ENCODE measurements around the gene MRTO4. TPM values are rescaled to one million over a fixed set of nuclear protein-coding genes. Genes with fewer than 3 reads are reported as not detected.
A peak's percentile ranks its signal among the peaks of the same experiment; 100 is the strongest.

MRTO4 gene
- total and polyA plus RNA-seq, 9 of the 15 experiments (the other 6 are each of a cell fraction or from before 2014, with no cell fraction given): 62.0 to 173 (median 146) TPM

GRCh38 chr1:19262744-19263143 is 11.1 kb downstream of the MRTO4 start:
- WGBS (ENCODE audit: insufficient coverage, low coverage, missing lambda C conversion rate): 77% methylated on average over 5 of the region's 5 CpGs
- Histone ChIP-seq H3K9me3 (replicated peaks; ENCODE audit: control insufficient read depth, insufficient read depth, low read depth, low read length) (no peaks in the 10 kb centered on the region), H3K27ac (ENCODE audit: extremely low read depth, low read depth, low read length) (no peak overlapping the region), H3K9me1 (ENCODE audit: control insufficient read depth, insufficient read depth, low read length) (no peaks in the 10 kb centered on the region), H3K9ac (ENCODE audit: insufficient read depth in 1 of 2, low read depth in 2 of 2, low read length in 2 of 2) (0 out of 4 replicates have a peak overlapping the region, but pooled peaks of 1 of the 2 experiments have one; percentile 8), H3K4me2 (ENCODE audit: insufficient read depth, low read length) (no peak overlapping the region), H3K79me2 (ENCODE audit: control insufficient read depth, insufficient read depth, low read length) (no peaks in the 10 kb centered on the region), H3K36me3 (ENCODE audit: control insufficient read depth, insufficient read depth, low read length) (peaks cover 34% of the 10 kb centered on the region; the same call in 2 of the 3 replicates), H3K4me3 (no peak overlapping the region), H3K4me1 (replicated peaks in 1 of 2; ENCODE audit: control insufficient read depth in 2 of 2, insufficient read depth in 2 of 2, low read length in 2 of 2) (peaks cover 0 to 13% of the 10 kb centered on the region in 2 experiments; a peak in 3 of 5 replicates), H2AFZ (ENCODE audit: low read depth, low read length) (no peak overlapping the region), H3K27me3 (ENCODE audit: control insufficient read depth in 2 of 2, insufficient read depth in 2 of 2, low read length in 2 of 2) (no peaks in the 10 kb centered on the region), H4K20me1 (replicated peaks; ENCODE audit: control insufficient read depth, insufficient read depth, low read length) (peaks cover 10% of the 10 kb centered on the region)
- BruUV-seq (replicated peaks): no TSS peak
- intact Hi-C loops (cut with micrococcal nuclease) (no loop called here), in situ Hi-C loops (cut with MboI) (no loop called here)
- ChIA-PET POLR2A (interaction anchor here (0.6 to 5.0 kb wide), 7 partner anchors 8 to 740 kb away, joined by 3 to 37 read pairs (median 4); partner anchors contain the start of genes AKR7A2, EMC1, MRTO4 and SLC66A1), CTCF (ENCODE audit: low intra/inter-chr PET ratio) (no interaction called here)
- DNase-seq (ENCODE audit: extremely low read depth in 1 of 4, low spot score in 3 of 4) (no peak), ATAC-seq (no peak), FAIRE-seq (no peak)
- TF ChIP-seq ZNF384 (IDR thresholded peaks at IDR 0.05; ENCODE audit: low read depth, low read length): 0 out of 2 replicates have a peak, but pooled peaks have one; percentile 5
- no peak for TF ChIP-seq ID3 (CRISPR knock-in tag; IDR thresholded peaks at IDR 0.05)
- no peak for TF ChIP-seq ID3 (tag; IDR thresholded peaks at IDR 0.05)
- TF ChIP-seq ZC3H4 (CRISPR knock-in tag; IDR thresholded peaks at IDR 0.05; ENCODE audit: borderline replicate concordance): 0 out of 2 replicates have a peak, but pooled peaks have one; percentile 35

- Histone ChIP-seq H3K4me3 (no peak overlapping the region), H3K9me1 (ENCODE audit: control insufficient read depth, insufficient read depth, low read length) (no peaks in the 10 kb centered on the region), H3K4me1 (replicated peaks in 1 of 2; ENCODE audit: control insufficient read depth in 2 of 2, insufficient read depth in 2 of 2, low read length in 2 of 2) (no peaks in the 10 kb centered on the region), H3K27ac (ENCODE audit: extremely low read depth, low read depth, low read length) (no peak overlapping the region), H4K20me1 (replicated peaks; ENCODE audit: control insufficient read depth, insufficient read depth, low read length) (no peaks in the 10 kb centered on the region), H3K9ac (ENCODE audit: insufficient read depth in 1 of 2, low read depth in 2 of 2, low read length in 2 of 2) (peak overlapping the region in 1 of 2 experiments; percentile 28; a peak in 1 of 4 replicates), H3K27me3 (ENCODE audit: control insufficient read depth in 2 of 2, insufficient read depth in 2 of 2, low read length in 2 of 2) (no peaks in the 10 kb centered on the region), H3K79me2 (ENCODE audit: control insufficient read depth, insufficient read depth, low read length) (no peaks in the 10 kb centered on the region), H3K36me3 (ENCODE audit: control insufficient read depth, insufficient read depth, low read length) (no peaks in the 10 kb centered on the region), H3K4me2 (ENCODE audit: insufficient read depth, low read length) (no peak overlapping the region), H2AFZ (ENCODE audit: low read depth, low read length) (no peak overlapping the region), H3K9me3 (replicated peaks; ENCODE audit: control insufficient read depth, insufficient read depth, low read depth, low read length) (no peaks in the 10 kb centered on the region)
- DNase-seq (ENCODE audit: extremely low read depth in 1 of 4, low spot score in 3 of 4) (no peak), FAIRE-seq (no peak), ATAC-seq (peak; percentile 24; the same call in 2 of the 3 replicates)
- 47% methylated on average over 11 of the region's 11 CpGs for whole genome bisulfite sequencing (ENCODE audit: insufficient coverage, low coverage, missing lambda C conversion rate)
- TF ChIP-seq CTCF (IDR thresholded peaks at IDR 0.05 in 2 of 3, conservative IDR thresholded peaks at IDR 0.05 in 1 of 3; ENCODE audit: insufficient read depth in 2 of 3, low read depth in 1 of 3, low read length in 3 of 3): 0 out of 6 replicates have a peak, but pooled peaks of 1 of the 3 experiments have one; percentile 19
- TF ChIP-seq ZNF239 (CRISPR knock-in tag; IDR thresholded peaks at IDR 0.05): no peak
- ChIA-PET CTCF (ENCODE audit: low intra/inter-chr PET ratio) (interaction anchor here (0.7 kb wide), 1 partner anchor 380 kb away, joined by 3 read pairs; no protein-coding TSS in a partner anchor), POLR2A (interaction anchor here (0.5 to 3.6 kb wide), 4 partner anchors 8 to 1264 kb away, joined by 3 to 19 read pairs (median 3); no protein-coding TSS in a partner anchor)
- intact Hi-C loops (cut with micrococcal nuclease) (no loop called here), in situ Hi-C loops (cut with MboI) (no loop called here)
- BruUV-seq (replicated peaks): no TSS peak
Measured at GRCh38 chr1:19268445-19268844, 16.8 kb downstream of the MRTO4 start.

Data from K562 (cell line).